ENCODE data around the gene APCS.

GRCh38 chr1:159600894-159601293, 13.3 kb downstream of the APCS start:
- TF ChIP-seq POLR2AphosphoS5 (IDR thresholded peaks at IDR 0.05), result no peak
- no peak for TF ChIP-seq CTCF (IDR thresholded peaks at IDR 0.05; ENCODE audit: poor library complexity, severe bottlenecking)
- TF ChIP-seq EZH2 (IDR thresholded peaks at IDR 0.05; ENCODE audit: borderline replicate concordance, insufficient read depth, low read length, poor library complexity, severe bottlenecking), result no peak
- no peak for TF ChIP-seq REST (IDR thresholded peaks at IDR 0.05; ENCODE audit: borderline replicate concordance)
- TF ChIP-seq EP300 (conservative IDR thresholded peaks at IDR 0.05; ENCODE audit: poor library complexity, severe bottlenecking), result no peak
- TF ChIP-seq TAF1 (IDR thresholded peaks at IDR 0.05; ENCODE audit: low read depth), result no peak
- TF ChIP-seq RAD21 (conservative IDR thresholded peaks at IDR 0.05), result no peak
- no peak for TF ChIP-seq SMC3 (conservative IDR thresholded peaks at IDR 0.05; ENCODE audit: poor library complexity)
